T-helper 1 cell treated with Interleukin-12 subunit alpha and Interleukin-12 subunit beta and Interleukin-4 antibody, amounts not matched to agents 30 μg/mL and 1 μg/mL, for 36 hours (primary cell): Measurements from ENCODE around the gene ETNK2.

ENCODE experiments used
- H3K27ac Mint-ChIP-seq: one replicate; pipeline ENCODE4 v1.8.0; 2021; ENCODE audit warnings: mild to moderate bottlenecking, mixed read lengths
- H3K27me3 Mint-ChIP-seq: one replicate; pipeline ENCODE4 v1.8.0; 2021; ENCODE audit warnings: low read depth, mixed read lengths
- H3K36me3 Mint-ChIP-seq: one replicate; pipeline ENCODE4 v1.8.0; 2021; ENCODE audit warnings: low read depth, mixed read lengths
- H3K4me1 Mint-ChIP-seq: one replicate; pipeline ENCODE4 v1.8.0; 2021; ENCODE audit warnings: low read depth, mixed read lengths
- H3K4me3 Mint-ChIP-seq: one replicate; pipeline ENCODE4 v1.8.0; 2021; ENCODE audit warnings: mild to moderate bottlenecking, moderate library complexity, mixed read lengths
- H3K9me3 Mint-ChIP-seq: one replicate; pipeline ENCODE4 v1.8.0; 2021; ENCODE audit warnings: mixed read lengths

ETNK2 gene

GRCh38 chr1:204162494-204163074 is 10.7 kb upstream of the ETNK2 start:
- Mint-ChIP-seq H3K9me3 (peaks cover 5% of the 10 kb centered on the region), H3K4me3 (no peak overlapping the region), H3K4me1 (no peaks in the 10 kb centered on the region), H3K27me3 (peaks cover 10% of the 10 kb centered on the region), H3K36me3 (no peaks in the 10 kb centered on the region), H3K27ac (no peak overlapping the region)

GRCh38 chr1:204161609-204162493 is 10.0 kb upstream of the ETNK2 start:
- H3K27ac Mint-ChIP-seq = no peak overlapping the region
- no peaks in the 10 kb centered on the region for H3K4me1 Mint-ChIP-seq
- H3K4me3 Mint-ChIP-seq = no peak overlapping the region
- H3K36me3 Mint-ChIP-seq = no peaks in the 10 kb centered on the region
- no peaks in the 10 kb centered on the region for H3K9me3 Mint-ChIP-seq
- peaks cover 10% of the 10 kb centered on the region for H3K27me3 Mint-ChIP-seq

DNA sequence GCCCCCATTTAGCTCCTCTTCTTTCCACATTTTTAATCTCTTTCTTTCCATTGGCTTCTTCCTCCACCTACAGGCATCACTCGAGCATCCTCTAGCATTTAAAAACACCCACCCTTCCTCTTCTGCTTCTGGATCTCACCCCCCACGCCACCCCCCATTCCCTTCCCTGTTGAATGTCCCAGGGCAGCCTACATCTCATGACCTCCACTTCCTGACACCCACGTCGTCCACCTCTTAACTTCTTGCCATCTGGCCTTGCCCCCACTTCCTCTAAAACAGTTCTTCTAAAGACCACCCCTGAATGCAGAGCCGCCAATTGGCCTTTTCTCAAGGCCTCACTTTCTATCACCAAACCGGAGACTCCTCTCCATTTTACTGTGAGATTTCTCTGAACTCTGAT is 6.1 kb upstream of the ETNK2 start:
- no peak overlapping the region for H3K4me3 Mint-ChIP-seq
- no peaks in the 10 kb centered on the region for H3K4me1 Mint-ChIP-seq
- peaks cover 24% of the 10 kb centered on the region for H3K27me3 Mint-ChIP-seq
- no peak overlapping the region for H3K27ac Mint-ChIP-seq
- H3K9me3 Mint-ChIP-seq = no peaks in the 10 kb centered on the region
- H3K36me3 Mint-ChIP-seq = no peaks in the 10 kb centered on the region

GRCh38 chr1:204155881-204156280 is 4.0 kb upstream of the ETNK2 start:
- Mint-ChIP-seq H3K27me3 (peaks cover 33% of the 10 kb centered on the region), H3K4me3 (no peak overlapping the region), H3K27ac (no peak overlapping the region), H3K9me3 (no peaks in the 10 kb centered on the region), H3K36me3 (no peaks in the 10 kb centered on the region), H3K4me1 (no peaks in the 10 kb centered on the region)

DNA sequence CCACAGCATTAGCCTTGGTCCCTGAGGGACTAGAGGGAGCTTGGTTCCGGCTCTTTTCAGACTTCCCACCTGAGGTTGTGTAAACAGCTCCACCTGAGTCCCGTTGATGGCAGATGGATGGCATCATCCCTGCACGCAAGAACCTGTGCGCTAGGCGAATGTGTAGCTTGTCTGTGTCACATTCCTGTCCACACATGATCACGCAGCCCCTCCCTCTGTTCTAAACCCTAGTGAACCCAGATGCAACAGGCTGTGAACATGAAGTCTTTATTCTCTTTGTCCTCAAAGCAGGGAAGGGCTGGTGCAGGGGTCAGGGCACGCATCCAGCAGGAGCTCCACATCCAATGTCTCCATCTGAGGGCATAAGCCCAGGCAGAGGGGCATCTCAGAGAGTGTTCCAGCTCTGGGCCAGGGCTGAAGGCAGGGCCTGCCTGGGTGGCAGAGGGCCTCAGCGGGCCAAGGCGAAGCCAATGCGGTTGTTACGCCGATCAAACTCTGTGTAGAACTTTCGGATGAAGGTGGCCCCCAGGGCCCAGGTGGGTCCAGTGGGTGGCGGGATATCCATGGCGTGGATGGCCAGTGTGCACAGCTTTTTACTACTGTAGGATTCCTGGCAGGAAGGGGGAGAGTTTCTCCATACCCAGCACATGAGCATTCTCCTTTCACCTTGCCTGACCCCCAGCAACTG is 2.9 kb upstream of the ETNK2 start:
- H3K27ac Mint-ChIP-seq = no peak overlapping the region
- no peaks in the 10 kb centered on the region for H3K4me1 Mint-ChIP-seq
- H3K27me3 Mint-ChIP-seq = peaks cover 38% of the 10 kb centered on the region
- H3K36me3 Mint-ChIP-seq = no peaks in the 10 kb centered on the region
- no peak overlapping the region for H3K4me3 Mint-ChIP-seq
- no peaks in the 10 kb centered on the region for H3K9me3 Mint-ChIP-seq

DNA sequence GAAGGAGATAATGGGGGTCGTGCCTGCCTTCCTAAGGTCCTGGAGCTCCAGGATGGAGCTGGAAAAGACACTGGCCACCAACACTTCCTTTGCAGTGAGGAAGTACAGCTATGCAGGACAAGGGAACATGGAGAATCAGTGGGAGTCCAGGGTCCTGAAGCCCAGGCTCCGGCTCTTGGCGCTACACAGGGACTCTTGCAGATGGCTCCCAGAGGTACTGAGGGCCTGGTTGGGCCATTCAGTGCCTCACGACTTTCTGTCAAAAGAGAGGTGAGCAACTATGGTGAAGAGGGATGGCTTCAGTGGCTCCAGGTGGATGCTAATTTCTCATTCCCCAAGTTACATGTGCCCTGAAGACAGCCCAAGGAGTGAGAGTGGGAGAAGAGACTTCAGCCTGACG is 1.8 kb upstream of the ETNK2 start:
- no peaks in the 10 kb centered on the region for H3K36me3 Mint-ChIP-seq
- no peaks in the 10 kb centered on the region for H3K9me3 Mint-ChIP-seq
- H3K4me3 Mint-ChIP-seq = no peak overlapping the region
- H3K4me1 Mint-ChIP-seq = no peaks in the 10 kb centered on the region
- peaks cover 43% of the 10 kb centered on the region for H3K27me3 Mint-ChIP-seq
- H3K27ac Mint-ChIP-seq = no peak overlapping the region

- Mint-ChIP-seq H3K4me3 (peak overlapping the region; percentile 2), H3K4me1 (no peaks in the 10 kb centered on the region), H3K36me3 (no peaks in the 10 kb centered on the region), H3K27ac (no peak overlapping the region), H3K9me3 (no peaks in the 10 kb centered on the region), H3K27me3 (peaks cover 43% of the 10 kb centered on the region)
Observed at GRCh38 chr1:204152310-204153044, 633 bp upstream of the ETNK2 start.

DNA sequence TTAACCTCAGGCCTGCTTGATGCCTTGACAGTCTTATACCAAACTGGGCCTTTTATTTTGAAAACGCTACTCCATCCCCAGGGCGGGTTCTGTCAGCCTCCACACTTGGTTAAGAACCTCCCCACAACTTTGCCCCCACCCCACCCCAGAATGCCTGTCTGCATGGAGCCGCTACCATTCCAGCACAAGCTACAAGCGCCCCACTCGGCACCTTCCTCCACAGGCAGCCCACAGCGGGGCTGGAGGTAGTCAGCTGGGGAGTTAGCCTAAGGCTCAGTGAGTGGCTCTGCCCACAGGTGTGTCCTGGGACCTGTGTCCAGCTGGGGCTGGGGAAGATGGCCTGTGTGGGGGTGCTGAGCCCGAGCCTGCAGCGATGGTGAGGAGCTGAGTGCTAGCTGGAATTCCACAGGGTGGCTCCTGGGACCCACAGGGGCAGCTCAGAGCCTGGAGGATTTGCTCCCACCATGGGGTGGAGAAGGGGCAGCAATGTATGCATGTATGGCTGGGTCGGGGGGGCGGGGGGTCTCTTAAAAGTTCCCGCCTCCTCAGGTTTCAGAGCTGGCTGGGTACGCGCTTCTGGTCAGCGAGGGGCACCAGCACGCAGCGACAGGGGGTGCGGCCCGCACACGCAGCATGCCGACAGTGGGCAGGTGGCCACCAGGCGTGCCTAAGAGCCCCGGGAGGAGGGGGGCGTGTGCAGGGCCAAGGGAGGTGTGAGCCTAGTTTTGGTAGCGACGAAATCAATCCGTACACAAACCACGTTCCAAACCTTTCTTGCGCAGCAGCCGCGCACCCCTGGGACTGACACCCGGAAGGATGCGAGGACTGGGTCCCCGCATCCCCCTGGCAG is 917 bp downstream of the ETNK2 start:
- Mint-ChIP-seq H3K27me3 (peaks cover 43% of the 10 kb centered on the region), H3K27ac (no peak overlapping the region), H3K9me3 (no peaks in the 10 kb centered on the region), H3K4me1 (no peaks in the 10 kb centered on the region), H3K4me3 (peak overlapping the region; percentile 62), H3K36me3 (no peaks in the 10 kb centered on the region)

- Mint-ChIP-seq H3K27ac (no peak overlapping the region), H3K36me3 (no peaks in the 10 kb centered on the region), H3K9me3 (no peaks in the 10 kb centered on the region), H3K4me3 (peak overlapping the region; percentile 62), H3K27me3 (peaks cover 39% of the 10 kb centered on the region), H3K4me1 (no peaks in the 10 kb centered on the region)
Observed at GRCh38 chr1:204149635-204150565, 1.9 kb downstream of the ETNK2 start.

DNA sequence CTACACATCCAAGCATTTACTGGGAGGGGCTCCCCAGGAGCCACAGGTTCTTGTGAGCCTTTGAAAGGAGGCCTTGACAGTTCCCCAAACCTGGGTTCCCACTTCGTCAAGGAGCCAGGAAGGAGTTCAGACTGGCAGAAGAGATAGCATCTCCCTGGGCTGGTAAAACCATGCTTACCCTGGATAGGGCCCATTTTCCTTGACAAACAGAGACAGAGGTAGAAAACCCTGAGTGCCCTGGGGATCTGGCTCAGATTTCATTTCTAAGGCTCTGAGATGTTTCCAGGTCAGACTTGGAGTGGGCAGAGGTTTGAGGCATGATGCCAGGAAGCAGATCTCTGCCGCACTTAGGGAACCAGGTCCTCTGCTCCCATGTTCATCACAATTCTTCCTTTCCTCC is 2.7 kb downstream of the ETNK2 start:
- H3K36me3 Mint-ChIP-seq = no peaks in the 10 kb centered on the region
- peaks cover 34% of the 10 kb centered on the region for H3K27me3 Mint-ChIP-seq
- H3K4me1 Mint-ChIP-seq = no peaks in the 10 kb centered on the region
- H3K27ac Mint-ChIP-seq = no peak overlapping the region
- no peaks in the 10 kb centered on the region for H3K9me3 Mint-ChIP-seq
- H3K4me3 Mint-ChIP-seq = no peak overlapping the region

DNA sequence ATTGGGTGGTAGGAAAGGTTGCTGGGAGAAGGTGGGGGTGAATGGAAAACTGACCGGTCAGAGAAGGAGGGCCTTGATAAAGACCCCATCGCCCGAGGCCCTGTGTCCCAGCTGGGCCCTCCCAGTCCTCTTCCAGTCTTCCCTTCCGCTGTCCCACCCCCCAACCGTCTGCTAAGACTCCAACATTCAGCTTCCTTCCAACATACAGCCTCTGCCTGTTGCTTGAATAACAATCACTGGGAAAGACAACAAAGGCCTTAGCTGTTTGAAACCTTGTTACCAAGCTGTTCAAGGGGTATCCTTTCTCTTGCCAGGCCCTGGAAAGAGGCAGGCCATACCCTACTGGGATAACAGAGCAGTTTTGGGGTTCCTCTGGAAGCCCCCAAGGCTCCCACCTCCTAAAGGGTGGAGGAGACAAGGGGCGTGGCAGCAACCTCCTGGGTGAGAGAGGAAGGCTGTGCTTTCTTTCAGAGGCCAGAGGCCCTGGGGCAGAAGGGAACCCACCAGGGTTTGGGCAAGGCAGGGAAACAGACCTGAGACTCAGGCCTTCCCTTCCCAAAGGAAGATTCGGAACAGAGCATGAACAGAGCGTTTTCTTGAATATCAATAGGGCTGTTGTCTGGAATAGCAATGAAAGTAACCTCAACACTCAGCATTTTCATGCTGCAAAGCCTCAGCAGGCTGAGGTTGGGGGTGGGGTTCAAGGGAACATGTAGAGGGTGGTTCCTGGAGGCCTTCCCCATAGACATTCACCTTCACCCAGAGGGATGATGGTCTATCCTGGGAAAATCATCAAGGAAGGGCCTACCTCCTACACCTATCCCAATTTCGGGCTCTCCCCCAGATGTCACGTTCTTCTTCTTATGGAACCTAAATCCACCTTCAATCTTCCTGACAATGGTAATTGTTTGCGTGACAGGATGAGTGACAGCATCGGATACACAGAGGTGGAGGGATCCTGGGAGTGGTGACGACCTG is 4.1 kb downstream of the ETNK2 start:
- H3K4me3 Mint-ChIP-seq = no peak overlapping the region
- H3K9me3 Mint-ChIP-seq = no peaks in the 10 kb centered on the region
- H3K27me3 Mint-ChIP-seq = peaks cover 22% of the 10 kb centered on the region
- no peak overlapping the region for H3K27ac Mint-ChIP-seq
- no peaks in the 10 kb centered on the region for H3K36me3 Mint-ChIP-seq
- H3K4me1 Mint-ChIP-seq = no peaks in the 10 kb centered on the region

DNA sequence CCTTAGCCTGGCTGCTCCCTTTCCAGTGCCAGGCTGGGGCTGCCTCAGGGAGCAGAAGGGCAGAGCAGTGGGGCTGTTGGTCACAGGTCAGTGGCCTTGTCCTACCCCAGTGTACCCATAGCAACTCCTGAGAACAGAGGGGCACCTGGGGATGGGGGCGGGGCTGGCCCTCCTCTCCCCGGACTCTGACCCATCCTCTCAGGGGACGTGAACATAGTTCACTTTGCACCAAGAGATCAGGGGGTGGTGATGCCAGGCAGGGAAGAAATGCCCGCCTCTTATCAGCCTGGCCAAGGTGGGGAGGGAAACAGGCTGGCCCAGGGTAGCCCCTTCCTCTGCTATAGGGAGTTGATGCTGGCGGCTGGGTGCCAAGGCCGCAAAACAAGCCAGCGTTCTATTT is 4.9 kb downstream of the ETNK2 start:
- no peaks in the 10 kb centered on the region for H3K36me3 Mint-ChIP-seq
- no peaks in the 10 kb centered on the region for H3K9me3 Mint-ChIP-seq
- H3K27ac Mint-ChIP-seq = no peak overlapping the region
- no peak overlapping the region for H3K4me3 Mint-ChIP-seq
- H3K4me1 Mint-ChIP-seq = no peaks in the 10 kb centered on the region
- H3K27me3 Mint-ChIP-seq = peaks cover 17% of the 10 kb centered on the region
